Transverse colon (tissue), 3 donors: ENCODE results near the gene MAGI2.

Experiments used
- CTCF ChIP-seq, 5 experiments: fragments of 200-600 bp in 3 of 5; fragments of 450-650 bp in 2 of 5; sonication (generic) in 3 of 5; IDR thresholded peaks; 1 replicate in 2 of 5; 2 replicates in 3 of 5; pipeline ENCODE4 v1.5.1; 2016 to 2017; ENCODE audit warnings: antibody characterized with exemption in 5 of 5, inconsistent platforms in 3 of 5, mild to moderate bottlenecking in 2 of 5, moderate library complexity in 1 of 5
- POLR2A ChIP-seq: fragments of 450-650 bp; IDR thresholded peaks from one replicate; pipeline ENCODE4 v1.6.1; 2016; ENCODE audit warnings: antibody characterized with exemption, mild to moderate bottlenecking, moderate library complexity

- TF ChIP-seq CTCF (IDR thresholded peaks at IDR 0.05) = no peak
- TF ChIP-seq POLR2A = no peak
Measured at GRCh38 chr7:79185605-79186004, 267.9 kb downstream of the MAGI2 start.
